ENCODE results near the gene CRTC2.
"Not testable (repeated sequence)": the region's sequence is repeated elsewhere in the genome, so short reads cannot be mapped to it uniquely, and the experiment has no call there.

CRTC2 gene

DNA sequence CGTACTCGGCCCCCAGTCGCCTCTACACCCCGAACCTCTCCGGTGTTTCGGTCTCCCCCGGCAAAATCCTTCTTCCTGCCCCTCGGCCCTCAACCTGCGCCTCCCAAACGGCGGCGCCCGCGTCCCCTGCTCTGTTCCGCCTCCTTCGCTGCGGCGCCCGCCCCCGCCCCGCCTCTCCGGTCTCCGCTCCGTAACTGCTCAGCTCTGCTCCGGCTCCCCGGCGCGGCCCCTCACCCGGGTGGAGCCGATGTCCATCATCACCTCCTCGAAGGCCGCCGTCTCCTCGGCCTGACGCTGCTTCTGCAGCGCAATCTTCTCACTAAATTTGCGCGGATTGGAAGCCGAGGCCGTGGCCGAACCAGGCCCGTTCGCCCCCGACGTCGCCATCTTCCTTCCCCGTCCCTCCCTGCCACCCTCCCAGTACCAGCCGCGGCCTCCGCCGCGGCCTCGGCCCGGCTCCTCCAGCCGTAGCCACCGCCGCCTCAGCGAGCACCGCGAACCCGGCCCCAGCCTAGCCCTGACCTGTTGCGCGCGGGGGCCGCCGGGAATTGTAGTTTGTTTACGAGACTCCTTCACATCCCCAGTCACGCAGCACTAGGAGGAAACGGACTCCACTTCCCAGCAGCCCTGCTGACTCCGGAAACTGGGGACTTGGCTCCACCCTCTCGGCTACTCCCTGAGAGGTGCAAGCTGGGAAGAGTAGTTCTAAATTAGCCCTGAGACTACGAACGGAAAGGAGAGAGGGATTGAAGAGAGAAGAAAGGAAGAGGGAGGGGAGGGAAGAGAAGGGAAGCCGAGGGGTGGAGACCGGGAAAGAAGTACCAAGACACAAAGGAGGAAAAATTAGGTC, at the start of gene CRTC2:
TSS of gene CRTC2 (minus strand) at position 502 of the 850 bp plus-strand sequence. CDS start at position 387, 115 bp downstream.
- peak; percentile 93 for DNase-seq (ENCODE audit: low read depth)
- TF ChIP-seq CTCF (IDR thresholded peaks at IDR 0.05; ENCODE audit: control insufficient read depth, insufficient read depth, low read depth, low read length, missing control alignments) = no peak
- H3K4me3 ChIP-seq (ENCODE audit: control insufficient read depth, low read depth, low read length) = peak within 1 kb of the TSS; percentile 97

GRCh38 chr1:154006136-154006535, 47.7 kb upstream of the CRTC2 start:
- H3K4me3 ChIP-seq (ENCODE audit: control insufficient read depth, low read depth, low read length) = no peak overlapping the region
- no peak for DNase-seq (ENCODE audit: low read depth)
- TF ChIP-seq CTCF (IDR thresholded peaks at IDR 0.05; ENCODE audit: control insufficient read depth, insufficient read depth, low read depth, low read length, missing control alignments) = no peak

- TF ChIP-seq CTCF (IDR thresholded peaks at IDR 0.05; ENCODE audit: control insufficient read depth, insufficient read depth, low read depth, low read length, missing control alignments) = no peak
- H3K4me3 ChIP-seq (ENCODE audit: control insufficient read depth, low read depth, low read length) = no peak overlapping the region
- DNase-seq (ENCODE audit: low read depth) = no peak
These were observed 42.0 kb upstream of the CRTC2 start for GRCh38 chr1:154000420-154000819.

- not testable (repeated sequence) for H3K4me3 ChIP-seq (ENCODE audit: control insufficient read depth, low read depth, low read length); DNase-seq (ENCODE audit: low read depth)
These were observed 38.5 kb upstream of the CRTC2 start for GRCh38 chr1:153996882-153997281.

DNA sequence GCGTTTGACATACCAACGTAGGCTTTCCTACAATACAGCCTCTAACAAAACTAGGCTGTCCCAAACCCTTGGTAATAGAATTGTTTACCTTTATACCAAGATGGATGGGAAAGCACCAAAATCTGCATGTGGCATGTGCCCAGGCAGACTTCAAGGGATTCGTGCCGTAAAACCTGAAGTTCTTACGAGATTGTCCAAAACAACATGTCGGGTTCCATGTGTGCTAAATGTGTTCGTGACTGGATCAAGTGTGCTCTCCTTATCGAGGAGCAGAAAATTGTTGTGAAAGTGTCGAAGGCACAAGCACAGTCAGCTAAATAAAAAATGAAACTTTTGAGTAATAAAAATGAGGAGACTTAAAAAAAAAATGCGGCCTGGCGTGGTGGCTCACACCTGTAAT, 37.2 kb upstream of the CRTC2 start:
- TF ChIP-seq CTCF (IDR thresholded peaks at IDR 0.05; ENCODE audit: control insufficient read depth, insufficient read depth, low read depth, low read length, missing control alignments) = no peak
- no peak overlapping the region for H3K4me3 ChIP-seq (ENCODE audit: control insufficient read depth, low read depth, low read length)
- no peak for DNase-seq (ENCODE audit: low read depth)

- no peak overlapping the region for H3K4me3 ChIP-seq (ENCODE audit: control insufficient read depth, low read depth, low read length)
- no peak for TF ChIP-seq CTCF (IDR thresholded peaks at IDR 0.05; ENCODE audit: control insufficient read depth, insufficient read depth, low read depth, low read length, missing control alignments)
- DNase-seq (ENCODE audit: low read depth) = no peak
These were observed 36.8 kb upstream of the CRTC2 start for GRCh38 chr1:153995202-153995601.

GRCh38 chr1:153991806-153992205, 33.4 kb upstream of the CRTC2 start:
- TF ChIP-seq CTCF (IDR thresholded peaks at IDR 0.05; ENCODE audit: control insufficient read depth, insufficient read depth, low read depth, low read length, missing control alignments) = no peak
- no peak for DNase-seq (ENCODE audit: low read depth)
- peak overlapping the region; percentile 91 for H3K4me3 ChIP-seq (ENCODE audit: control insufficient read depth, low read depth, low read length)

Measured in AG09309 (cell line).